Neural cell (in vitro differentiated cells): ENCODE results near the gene ASB18. TPM values are rescaled to one million over a fixed set of nuclear protein-coding genes. Genes with fewer than 3 reads are reported as not detected.

Experiments used
- H2AFZ ChIP-seq: fragments of 200-600, 300-800 bp; sonication (generic), shearing (Covaris generic); 2 replicates; pipeline ENCODE4 v1.6.0; 2014; ENCODE audit warnings: low read depth, mild to moderate bottlenecking, antibody characterized with exemption, low read length, moderate library complexity
- H3F3A ChIP-seq: fragments of 200-600 bp; shearing (Covaris generic); 2 replicates; pipeline ENCODE4 v1.6.1; 2016; ENCODE audit warnings: mild to moderate bottlenecking, moderate library complexity, mixed read lengths, antibody characterized with exemption, low read length; ENCODE audit not compliant: insufficient read depth, poor library complexity, severe bottlenecking
- H3K27ac ChIP-seq: fragments of 200-600, 300-800 bp; sonication (generic), shearing (Covaris generic); 2 replicates; pipeline ENCODE4 v1.5.1; 2014; ENCODE audit warnings: mild to moderate bottlenecking, low read length, moderate library complexity
- H3K27me3 ChIP-seq: fragments of 300-800, 200-600 bp; sonication (generic), shearing (Covaris generic); 2 replicates; pipeline ENCODE4 v1.6.0; 2014; ENCODE audit warnings: mild to moderate bottlenecking, low read depth, low read length, moderate library complexity; ENCODE audit not compliant: insufficient read depth
- H3K36me3 ChIP-seq: fragments of 300-800, 200-600 bp; sonication (generic), shearing (Covaris generic); 2 replicates; pipeline ENCODE4 v1.5.1; 2014; ENCODE audit warnings: mild to moderate bottlenecking, antibody characterized with exemption, low read length, moderate library complexity; ENCODE audit not compliant: insufficient read depth
- H3K4me2 ChIP-seq: fragments of 300-800, 200-600 bp; sonication (generic), shearing (Covaris generic); 2 replicates; pipeline ENCODE4 v1.6.0; 2014; ENCODE audit warnings: mild to moderate bottlenecking, low read length
- H3K4me3 ChIP-seq: fragments of 300-800, 200-600 bp; sonication (generic), shearing (Covaris generic); 2 replicates; pipeline ENCODE4 v1.5.1; 2014; ENCODE audit warnings: mild to moderate bottlenecking, low read length, moderate library complexity
- H3K79me2 ChIP-seq: fragments of 200-600 bp; shearing (Covaris generic); replicated peaks from 2 replicates; pipeline ENCODE4 v1.6.0; 2014; ENCODE audit warnings: mild to moderate bottlenecking, low read length, moderate library complexity; ENCODE audit not compliant: insufficient read depth
- H3K9ac ChIP-seq: fragments of 300-800, 200-600 bp; sonication (generic), shearing (Covaris generic); 2 replicates; pipeline ENCODE4 v1.6.1; 2016; ENCODE audit warnings: mild to moderate bottlenecking, low read length, mixed read lengths
- H3K9me2 ChIP-seq: fragments of 200-600 bp; shearing (Covaris generic); 2 replicates; pipeline ENCODE4 v1.6.1; 2016; ENCODE audit warnings: mild to moderate bottlenecking, low read length, mixed read lengths; ENCODE audit not compliant: insufficient read depth
- H3K9me3 ChIP-seq: fragments of 200-600, 300-800 bp; sonication (generic), shearing (Covaris generic); 2 replicates; pipeline ENCODE4 v1.6.1; 2016; ENCODE audit warnings: mild to moderate bottlenecking, mixed run types, low read length, moderate library complexity, mixed read lengths
- H4K20me1 ChIP-seq: fragments of 200-600 bp; shearing (Covaris generic); 2 replicates; pipeline ENCODE4 v1.6.1; 2016; ENCODE audit warnings: mild to moderate bottlenecking, mixed run types; ENCODE audit not compliant: insufficient read depth
- EP300 ChIP-seq: fragments of 450-650 bp; conservative IDR thresholded peaks from 2 replicates; pipeline ENCODE4 v1.6.1; 2014; ENCODE audit warnings: antibody characterized with exemption, mild to moderate bottlenecking, moderate library complexity; ENCODE audit not compliant: poor library complexity, severe bottlenecking
- EZH2 ChIP-seq: fragments of 200-600, 300-800 bp; shearing (Covaris generic), sonication (generic); IDR thresholded peaks from 2 replicates; pipeline ENCODE4 v1.6.1; 2014; ENCODE audit warnings: antibody characterized with exemption, low read length, borderline replicate concordance, mild to moderate bottlenecking; ENCODE audit not compliant: insufficient read depth, poor library complexity, severe bottlenecking
- MXI1 ChIP-seq: fragments of 450-650 bp; conservative IDR thresholded peaks from 2 replicates; pipeline ENCODE4 v1.6.1; 2014; ENCODE audit warnings: antibody characterized with exemption, mild to moderate bottlenecking; ENCODE audit not compliant: poor library complexity, severe bottlenecking
- POLR2AphosphoS5 ChIP-seq: IDR thresholded peaks from 2 replicates; pipeline ENCODE4 v1.6.1; 2012
- RAD21 ChIP-seq: fragments of 450-650 bp; conservative IDR thresholded peaks from 2 replicates; pipeline ENCODE4 v1.6.1; 2014; ENCODE audit warnings: antibody characterized with exemption, mild to moderate bottlenecking, moderate library complexity
- SMC3 ChIP-seq: fragments of 450-650 bp; conservative IDR thresholded peaks from 2 replicates; pipeline ENCODE4 v1.6.1; 2014; ENCODE audit warnings: antibody characterized with exemption, mild to moderate bottlenecking, moderate library complexity; ENCODE audit not compliant: poor library complexity
- TAF1 ChIP-seq: IDR thresholded peaks from 2 replicates; pipeline ENCODE4 v1.6.1; 2012; ENCODE audit warnings: low read depth
- polyA plus RNA-seq: library from polyadenylated mRNA; depleted of rRNA; stranded (reverse); fragments of >200 nt; gene quantifications from 2 replicates; pipeline ENCODE4 v1.2.3, GENCODE V29; 2014
- TF ChIP-seq, protein P1 (sequence below): fragments of 450-650 bp; IDR thresholded peaks from 2 replicates; pipeline ENCODE4 v1.5.1; 2014; ENCODE audit warnings: antibody characterized with exemption, mild to moderate bottlenecking, moderate library complexity; ENCODE audit not compliant: poor library complexity, severe bottlenecking
- TF ChIP-seq, protein P2 (sequence below): IDR thresholded peaks from 2 replicates; pipeline ENCODE4 v1.6.1; 2012; ENCODE audit warnings: borderline replicate concordance

ASB18 gene
- polyA plus RNA-seq, 1 donor from 2014 or later = not detected

DNA sequence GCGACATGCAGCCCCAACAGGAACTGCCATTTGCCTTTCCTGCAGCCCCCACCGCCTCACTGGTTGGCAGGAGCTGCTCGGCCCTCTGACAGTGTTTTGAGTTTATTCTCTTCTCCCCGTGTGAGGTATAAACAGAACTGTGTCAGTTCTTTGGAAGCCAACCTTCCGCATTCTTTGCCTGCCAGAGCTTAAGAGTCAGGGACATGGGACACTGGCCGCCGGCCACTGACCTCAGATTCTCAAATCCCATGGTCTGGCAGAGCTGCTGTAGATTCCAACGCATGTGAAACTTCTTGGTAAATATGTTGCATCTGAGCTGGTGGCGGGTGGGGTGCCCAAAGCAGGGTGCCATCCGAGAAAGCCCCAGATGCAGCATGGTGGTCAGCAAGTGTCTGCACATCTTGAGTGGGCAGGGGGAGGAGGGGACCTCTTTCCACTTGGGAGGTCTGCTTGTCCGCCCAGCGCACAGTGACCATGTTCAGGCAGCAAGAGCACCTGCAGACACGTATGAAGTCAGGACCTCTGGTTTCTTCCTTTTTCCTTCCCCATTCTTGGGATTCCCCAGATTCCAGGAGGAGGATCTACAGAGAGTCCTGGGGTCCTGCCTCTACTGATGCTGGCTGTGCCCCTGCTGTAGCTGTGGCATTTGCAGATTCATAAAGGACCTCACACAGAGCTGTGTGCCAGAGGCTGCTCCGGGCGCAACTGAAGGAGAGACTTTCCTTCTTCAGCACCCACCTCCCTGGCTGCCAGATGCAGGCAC lies 23.8 kb downstream of the ASB18 start:
- H3K9ac ChIP-seq = no peak overlapping the region
- no peak overlapping the region for H3K4me2 ChIP-seq
- H3K36me3 ChIP-seq = no peaks in the 10 kb centered on the region
- H3F3A ChIP-seq = no peaks in the 10 kb centered on the region
- no peak overlapping the region for H3K27ac ChIP-seq
- H3K4me3 ChIP-seq = no peak overlapping the region
- no peaks in the 10 kb centered on the region for H3K79me2 ChIP-seq
- TF ChIP-seq EP300 (no peak), RAD21 (no peak)
- H3K27me3 ChIP-seq = peaks cover 21% of the 10 kb centered on the region
- H4K20me1 ChIP-seq = no peaks in the 10 kb centered on the region
- H3K9me2 ChIP-seq = no peaks in the 10 kb centered on the region
- no peaks in the 10 kb centered on the region for H3K9me3 ChIP-seq
- no peak overlapping the region for H2AFZ ChIP-seq

DNA sequence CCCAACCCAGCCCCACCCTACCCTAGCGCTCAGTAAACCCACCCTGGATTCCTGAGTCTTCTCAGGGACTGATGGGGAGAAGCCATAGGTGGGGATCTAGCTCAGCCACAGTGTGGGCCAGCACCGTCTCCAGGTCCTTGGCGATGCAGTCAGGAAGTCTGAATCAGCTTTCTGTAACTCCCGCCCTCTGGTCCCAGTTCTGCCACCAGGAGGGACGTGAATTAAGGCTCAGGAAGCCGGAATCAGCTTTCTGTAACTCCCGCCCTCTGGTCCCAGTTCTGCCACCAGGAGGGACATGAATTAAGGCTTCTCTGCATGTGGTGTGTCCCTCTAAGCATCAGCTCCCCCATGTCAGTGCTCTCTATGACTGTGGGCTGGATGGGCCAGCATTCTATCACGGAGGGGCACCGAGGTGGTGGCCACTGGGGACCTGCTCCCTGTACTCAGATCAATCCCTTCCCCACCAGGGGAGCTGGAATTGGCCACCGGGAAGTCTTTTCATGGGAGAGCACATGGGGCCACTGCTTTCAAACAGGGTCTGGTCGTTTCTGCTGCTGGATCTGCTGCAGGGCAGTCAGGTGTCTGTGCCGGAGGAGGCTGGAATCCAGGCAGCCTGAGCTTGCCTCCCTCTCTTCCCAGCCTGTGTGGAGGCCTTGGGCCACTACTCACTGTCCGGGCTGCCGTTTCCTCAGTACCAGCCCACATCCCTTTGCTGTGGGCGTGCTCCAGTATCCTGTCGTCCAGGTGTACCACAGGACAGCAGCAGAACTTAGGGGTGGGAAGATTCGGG lies 24.7 kb downstream of the ASB18 start:
- H3K27ac ChIP-seq = no peak overlapping the region
- H3K9ac ChIP-seq = no peak overlapping the region
- peaks cover 1% of the 10 kb centered on the region for H3K9me3 ChIP-seq
- no peaks in the 10 kb centered on the region for H3F3A ChIP-seq
- H3K36me3 ChIP-seq = no peaks in the 10 kb centered on the region
- H2AFZ ChIP-seq = no peak overlapping the region
- no peaks in the 10 kb centered on the region for H4K20me1 ChIP-seq
- no peak for TF ChIP-seq MXI1
- no peak for TF ChIP-seq EP300
- TF ChIP-seq EZH2 = no peak
- no peak for TF ChIP-seq SMC3
- TF ChIP-seq, protein P1, sequence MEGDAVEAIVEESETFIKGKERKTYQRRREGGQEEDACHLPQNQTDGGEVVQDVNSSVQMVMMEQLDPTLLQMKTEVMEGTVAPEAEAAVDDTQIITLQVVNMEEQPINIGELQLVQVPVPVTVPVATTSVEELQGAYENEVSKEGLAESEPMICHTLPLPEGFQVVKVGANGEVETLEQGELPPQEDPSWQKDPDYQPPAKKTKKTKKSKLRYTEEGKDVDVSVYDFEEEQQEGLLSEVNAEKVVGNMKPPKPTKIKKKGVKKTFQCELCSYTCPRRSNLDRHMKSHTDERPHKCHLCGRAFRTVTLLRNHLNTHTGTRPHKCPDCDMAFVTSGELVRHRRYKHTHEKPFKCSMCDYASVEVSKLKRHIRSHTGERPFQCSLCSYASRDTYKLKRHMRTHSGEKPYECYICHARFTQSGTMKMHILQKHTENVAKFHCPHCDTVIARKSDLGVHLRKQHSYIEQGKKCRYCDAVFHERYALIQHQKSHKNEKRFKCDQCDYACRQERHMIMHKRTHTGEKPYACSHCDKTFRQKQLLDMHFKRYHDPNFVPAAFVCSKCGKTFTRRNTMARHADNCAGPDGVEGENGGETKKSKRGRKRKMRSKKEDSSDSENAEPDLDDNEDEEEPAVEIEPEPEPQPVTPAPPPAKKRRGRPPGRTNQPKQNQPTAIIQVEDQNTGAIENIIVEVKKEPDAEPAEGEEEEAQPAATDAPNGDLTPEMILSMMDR = no peak
- TF ChIP-seq RAD21 = no peak
- TF ChIP-seq, protein P2, sequence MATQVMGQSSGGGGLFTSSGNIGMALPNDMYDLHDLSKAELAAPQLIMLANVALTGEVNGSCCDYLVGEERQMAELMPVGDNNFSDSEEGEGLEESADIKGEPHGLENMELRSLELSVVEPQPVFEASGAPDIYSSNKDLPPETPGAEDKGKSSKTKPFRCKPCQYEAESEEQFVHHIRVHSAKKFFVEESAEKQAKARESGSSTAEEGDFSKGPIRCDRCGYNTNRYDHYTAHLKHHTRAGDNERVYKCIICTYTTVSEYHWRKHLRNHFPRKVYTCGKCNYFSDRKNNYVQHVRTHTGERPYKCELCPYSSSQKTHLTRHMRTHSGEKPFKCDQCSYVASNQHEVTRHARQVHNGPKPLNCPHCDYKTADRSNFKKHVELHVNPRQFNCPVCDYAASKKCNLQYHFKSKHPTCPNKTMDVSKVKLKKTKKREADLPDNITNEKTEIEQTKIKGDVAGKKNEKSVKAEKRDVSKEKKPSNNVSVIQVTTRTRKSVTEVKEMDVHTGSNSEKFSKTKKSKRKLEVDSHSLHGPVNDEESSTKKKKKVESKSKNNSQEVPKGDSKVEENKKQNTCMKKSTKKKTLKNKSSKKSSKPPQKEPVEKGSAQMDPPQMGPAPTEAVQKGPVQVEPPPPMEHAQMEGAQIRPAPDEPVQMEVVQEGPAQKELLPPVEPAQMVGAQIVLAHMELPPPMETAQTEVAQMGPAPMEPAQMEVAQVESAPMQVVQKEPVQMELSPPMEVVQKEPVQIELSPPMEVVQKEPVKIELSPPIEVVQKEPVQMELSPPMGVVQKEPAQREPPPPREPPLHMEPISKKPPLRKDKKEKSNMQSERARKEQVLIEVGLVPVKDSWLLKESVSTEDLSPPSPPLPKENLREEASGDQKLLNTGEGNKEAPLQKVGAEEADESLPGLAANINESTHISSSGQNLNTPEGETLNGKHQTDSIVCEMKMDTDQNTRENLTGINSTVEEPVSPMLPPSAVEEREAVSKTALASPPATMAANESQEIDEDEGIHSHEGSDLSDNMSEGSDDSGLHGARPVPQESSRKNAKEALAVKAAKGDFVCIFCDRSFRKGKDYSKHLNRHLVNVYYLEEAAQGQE = no peak
- TF ChIP-seq TAF1 = no peak
- no peak for TF ChIP-seq POLR2AphosphoS5
- H3K9me2 ChIP-seq = no peaks in the 10 kb centered on the region
- H3K4me3 ChIP-seq = no peak overlapping the region
- H3K27me3 ChIP-seq = peaks cover 27% of the 10 kb centered on the region
- no peak overlapping the region for H3K4me2 ChIP-seq
- H3K79me2 ChIP-seq = no peaks in the 10 kb centered on the region
